HepG2 (cell line): ENCODE measurements around the gene KCNK7. TPM values are rescaled to one million over a fixed set of nuclear protein-coding genes. Genes with fewer than 3 reads are reported as not detected.

ENCODE experiments used
- ATAC-seq: fragments of 200-7000 bp; cut with Tn5 transposase; 3 replicates; pipeline ENCODE4 v1.9.1; 2020; ENCODE audit warnings: mild to moderate bottlenecking, moderate library complexity
- BruUV-seq: library from RNA; stranded (reverse); fragments of 400-500 nt; replicated peaks from 2 replicates; lab custom pipeline; 2021; lab: Mats Ljungman, UMichigan
- CTCF ChIA-PET: fragments of 300-600 bp; formaldehyde crosslinking; extraction: SDS; loops from one replicate; lab custom pipeline; 2021; ENCODE audit warnings: low total read pairs, inconsistent platforms, low intra/inter-chr PET ratio; lab: Yijun Ruan, JAX
- POLR2A ChIA-PET: fragments of 350-600 bp; sonication (Branson Sonifier 250); formaldehyde crosslinking; loops from one replicate; lab custom pipeline; 2020; ENCODE audit warnings: antibody characterized with exemption, inconsistent platforms; lab: Yijun Ruan, JAX
- DNase-seq: peaks from one replicate; pipeline ENCODE4 v3.0.0-alpha.2; 2015; ENCODE audit warnings: low spot score
- FAIRE-seq: peaks from 3 replicates; lab custom pipeline; 2011; peaks lifted over from hg19 to GRCh38; lab: Jason Lieb, UNC
- H2AFZ ChIP-seq: one replicate; pipeline ENCODE4 v1.6.1; 2011; ENCODE audit warnings: low read length, inconsistent platforms
- H3K27ac ChIP-seq: fragments of 300-600 bp; 3 replicates; pipeline ENCODE4 v1.8.0; 2011; ENCODE audit warnings: mixed run types, mild to moderate bottlenecking, mixed read lengths, low read length, inconsistent platforms; ENCODE audit not compliant: insufficient read depth; ENCODE audit errors: extremely low read length
- H3K27me3 ChIP-seq, 2 experiments: fragments of 200-600 bp in 1 of 2; 2 replicates in 1 of 2; 3 replicates in 1 of 2; pipeline versions ENCODE4 v1.6.0 to v1.8.0; 2011; ENCODE audit warnings: low read length in 2 of 2, mild to moderate bottlenecking in 2 of 2, moderate library complexity in 2 of 2, inconsistent platforms in 1 of 2; ENCODE audit not compliant: insufficient read depth in 2 of 2, control insufficient read depth in 1 of 2
- H3K36me3 ChIP-seq, 2 experiments: fragments of 200-600 bp in 1 of 2; replicated peaks in 1 of 2; 2 replicates in 1 of 2; 3 replicates in 1 of 2; pipeline versions ENCODE4 v1.5.1 to v1.8.0; 2011; ENCODE audit warnings: low read length in 2 of 2, inconsistent platforms in 1 of 2; ENCODE audit not compliant: insufficient read depth in 2 of 2, control insufficient read depth in 1 of 2
- H3K4me1 ChIP-seq: 2 replicates; pipeline ENCODE4 v1.5.1; 2012; ENCODE audit warnings: low read length, inconsistent platforms; ENCODE audit not compliant: insufficient read depth
- H3K4me2 ChIP-seq: 2 replicates; pipeline ENCODE4 v1.6.0; 2011; ENCODE audit warnings: low read depth, low read length, inconsistent platforms
- H3K4me3 ChIP-seq, 3 experiments: fragments of 200-600 bp in 1 of 3; sonication (generic), shearing (Covaris generic) in 1 of 3; replicated peaks in 1 of 3; 2 replicates each; pipeline ENCODE4 v1.5.1; 2011 to 2016; ENCODE audit warnings: low read length in 3 of 3, inconsistent platforms in 2 of 3, low read depth in 2 of 3, mild to moderate bottlenecking in 2 of 3, control low read depth in 1 of 3, mixed read lengths in 1 of 3; ENCODE audit not compliant: insufficient read depth in 1 of 3
- H3K79me2 ChIP-seq: one replicate; pipeline ENCODE4 v1.6.1; 2011; ENCODE audit warnings: low read length, inconsistent platforms; ENCODE audit not compliant: insufficient read depth
- H3K9ac ChIP-seq: 2 replicates; pipeline ENCODE4 v1.6.0; 2011; ENCODE audit warnings: mild to moderate bottlenecking, low read depth, low read length, inconsistent platforms; ENCODE audit not compliant: insufficient read depth
- H3K9me3 ChIP-seq: 2 replicates; pipeline ENCODE4 v1.5.1; 2012; ENCODE audit warnings: mild to moderate bottlenecking, low read length
- H4K20me1 ChIP-seq: 2 replicates; pipeline ENCODE4 v1.6.0; 2011; ENCODE audit warnings: inconsistent platforms, mild to moderate bottlenecking, low read length, moderate library complexity; ENCODE audit not compliant: insufficient read depth
- ATAD3A ChIP-seq: sonication (generic); formaldehyde crosslinking; IDR thresholded peaks from 2 replicates; pipeline ENCODE4 v1.4.0; 2020; ENCODE audit warnings: missing genetic modification reagents
- KMT2A ChIP-seq: sonication (generic); formaldehyde crosslinking; IDR thresholded peaks from 2 replicates; pipeline ENCODE4 v1.4.0; 2020; ENCODE audit warnings: missing genetic modification reagents
- NCOA5 ChIP-seq: sonication (generic); formaldehyde crosslinking; IDR thresholded peaks from 2 replicates; pipeline ENCODE4 v1.4.0; 2020; ENCODE audit warnings: missing genetic modification reagents
- RBAK ChIP-seq: sonication (generic); formaldehyde crosslinking; IDR thresholded peaks from 2 replicates; pipeline ENCODE4 v1.5.1; 2020; ENCODE audit warnings: mild to moderate bottlenecking, missing genetic modification reagents
- YEATS4 ChIP-seq: sonication (generic); formaldehyde crosslinking; IDR thresholded peaks from 2 replicates; pipeline ENCODE4 v1.4.0; 2020; ENCODE audit warnings: missing genetic modification reagents, borderline replicate concordance
- ZNF569 ChIP-seq: sonication (generic); formaldehyde crosslinking; IDR thresholded peaks from 2 replicates; pipeline ENCODE4 v1.5.0; 2020; ENCODE audit warnings: mild to moderate bottlenecking, missing genetic modification reagents, moderate library complexity, borderline replicate concordance
- ZNF589 ChIP-seq: sonication (generic); formaldehyde crosslinking; conservative IDR thresholded peaks from 2 replicates; pipeline ENCODE4 v1.8.0; 2022; ENCODE audit warnings: mild to moderate bottlenecking, moderate library complexity, missing genetic modification reagents
- ZNF724P ChIP-seq: sonication (generic); formaldehyde crosslinking; IDR thresholded peaks from 2 replicates; pipeline ENCODE4 v1.8.0; 2022; ENCODE audit warnings: missing genetic modification reagents, borderline replicate concordance
- ZNF747 ChIP-seq: sonication (generic); formaldehyde crosslinking; IDR thresholded peaks from 2 replicates; pipeline ENCODE4 v1.8.1; 2023; ENCODE audit warnings: missing genetic modification reagents, mild to moderate bottlenecking, borderline replicate concordance
- WGBS: methylation state at CpG from one replicate; pipeline ENCODE4 v1.1.6; 2017; ENCODE audit warnings: low lambda C conversion rate; 5-methylcytosine and 5-hydroxymethylcytosine counted together
- in situ Hi-C: cut with HindIII; loops from 2 replicates; pipeline ENCODE4 v1.10.0; 2017; ENCODE audit warnings: low pct_unique_long_range_greater_than_20kb; ENCODE audit not compliant: extremely low pct_ligation_motif_present
- intact Hi-C: fragments of 100-400 bp; cut with micrococcal nuclease; formaldehyde crosslinking; loops from one replicate; pipeline ENCODE4 v1.10.0; 2022; ENCODE audit not compliant: unreplicated experiment
- polyA plus RNA-seq, 8 experiments: library from polyadenylated mRNA; depleted of rRNA in 3 of 8; stranded (reverse) in 7 of 8; unstranded in 1 of 8; fragments of >200 nt; fragmentation: Illumina TruSeq in 4 of 8; extraction: Trizol in 4 of 8; gene quantifications; 2 replicates each; pipeline versions ENCODE4 v1.2.1 to v1.2.3, GENCODE V29; 2011 to 2016; ENCODE audit warnings: low read depth in 4 of 8, missing spikeins in 1 of 8, mixed read lengths in 1 of 8; ENCODE audit not compliant: insufficient read depth in 1 of 8
- total RNA-seq, 5 experiments: library from RNA; depleted of rRNA; stranded (reverse); fragments of >200 nt; fragmentation: Illumina TruSeq; extraction: Trizol; gene quantifications; 2 replicates each; pipeline ENCODE4 v1.2.3, GENCODE V29; 2016; ENCODE audit warnings: low read depth in 1 of 5
- TF ChIP-seq, protein P1 (sequence below): sonication (generic); formaldehyde crosslinking; IDR thresholded peaks from 2 replicates; pipeline ENCODE4 v1.5.0; 2020; ENCODE audit warnings: mild to moderate bottlenecking, missing genetic modification reagents, borderline replicate concordance
- TF ChIP-seq, protein P2 (sequence below): conservative IDR thresholded peaks from 2 replicates; pipeline ENCODE4 v1.6.1; 2018; ENCODE audit warnings: missing genetic modification reagents
- TF ChIP-seq, protein P3 (sequence below): sonication (generic); formaldehyde crosslinking; IDR thresholded peaks from 2 replicates; pipeline ENCODE4 v1.8.0; 2022; ENCODE audit warnings: missing genetic modification reagents, mild to moderate bottlenecking, borderline replicate concordance

The KCNK7 gene
- total and polyA plus RNA-seq, 2 of the 13 experiments (the other 11 are each of a cell fraction or from before 2014, with no cell fraction given), result 0.11 TPM; not detected in 1

DNA sequence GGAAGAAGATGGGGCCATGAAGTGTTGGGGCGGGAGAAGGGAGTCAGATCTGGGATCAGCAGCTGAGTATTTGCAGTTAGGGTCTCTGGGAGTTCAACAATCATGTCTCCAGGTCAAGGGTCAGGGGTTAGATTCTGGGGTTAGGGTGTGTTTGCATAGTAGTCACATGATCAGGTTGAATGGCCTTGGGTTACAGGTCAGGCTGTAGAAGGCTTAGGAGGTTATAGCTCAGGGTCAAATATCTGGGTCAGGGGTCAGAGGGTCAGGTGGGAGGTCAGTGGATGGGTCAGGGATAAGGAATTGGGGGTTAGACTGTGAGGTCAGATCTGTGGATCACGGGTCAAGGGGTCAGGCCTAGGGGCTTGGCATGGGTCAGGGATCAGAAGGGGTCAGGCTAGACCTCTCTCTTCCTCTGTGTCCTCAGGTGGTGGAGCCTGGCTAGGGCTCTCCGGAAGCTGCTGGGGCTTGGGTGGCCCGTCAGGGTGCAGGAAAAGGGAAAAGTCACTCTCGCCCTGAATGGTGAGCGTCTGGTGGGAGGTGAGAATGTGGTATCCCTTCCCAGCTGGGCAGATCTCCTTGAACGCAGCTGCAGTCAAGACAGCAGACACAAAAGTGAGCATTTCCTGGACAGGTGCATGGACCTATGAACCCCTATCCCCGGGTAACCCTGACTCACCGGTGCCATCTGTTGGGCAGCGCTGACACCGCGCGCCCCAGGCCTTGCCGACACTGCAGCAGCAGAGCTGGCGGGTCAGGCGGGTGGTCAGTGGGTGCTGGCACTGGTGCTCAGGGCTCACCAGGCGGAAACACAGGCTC, 43.8 kb downstream of the KCNK7 start:
- BruUV-seq, result no TSS peak
- Histone ChIP-seq H3K36me3 (peaks cover 3 to 11% of the 10 kb centered on the region in 2 experiments; a peak in 2 of 5 replicates), H3K9ac (no peak overlapping the region), H2AFZ (no peak overlapping the region), H3K9me3 (no peaks in the 10 kb centered on the region), H3K4me1 (peaks cover 53% of the 10 kb centered on the region), H3K79me2 (peaks cover 3% of the 10 kb centered on the region), H3K4me3 (peak overlapping the region in 2 of 3 experiments; percentile 0 to 42; a peak in 1 of 6 replicates), H3K27me3 (no peaks in the 10 kb centered on the region), H4K20me1 (peaks cover 10% of the 10 kb centered on the region; the same call in 1 of the 2 replicates), H3K27ac (peak overlapping the region; percentile 70), H3K4me2 (peak overlapping the region; percentile 57)
- in situ Hi-C loops, result loop anchor here (10.0 kb wide), 1 partner anchor 303 kb away; the partner anchor contains the start of gene CFL1
- POLR2A ChIA-PET, result interaction anchor here (0.8 to 2.6 kb wide), 20 partner anchors 9 to 136 kb away, joined by 3 to 22 read pairs (median 5); partner anchors contain the start of genes MALAT1, NEAT1, PCNX3 and SCYL1
- FAIRE-seq (peak; percentile 83), DNase-seq (peak; percentile 70), ATAC-seq (peak; percentile 58)
- intact Hi-C loops, result no loop called here
- WGBS, result 72% methylated on average over 7 of the region's 17 CpGs
- CTCF ChIA-PET, result interaction anchor here (1.9 to 2.3 kb wide), 2 partner anchors 11 to 18 kb away, joined by 4 to 8 read pairs; partner anchors contain the start of gene ZNRD2
- no peak for TF ChIP-seq ZNF569
- TF ChIP-seq ZNF724P (CRISPR knock-in tag), result 0 out of 2 replicates have a peak, but pooled peaks have one; percentile 27
- TF ChIP-seq NCOA5, result no peak
- TF ChIP-seq KMT2A (CRISPR knock-in tag), result no peak
- TF ChIP-seq RBAK (CRISPR knock-in tag), result no peak
- no peak for TF ChIP-seq ZNF589
- TF ChIP-seq, protein P1, sequence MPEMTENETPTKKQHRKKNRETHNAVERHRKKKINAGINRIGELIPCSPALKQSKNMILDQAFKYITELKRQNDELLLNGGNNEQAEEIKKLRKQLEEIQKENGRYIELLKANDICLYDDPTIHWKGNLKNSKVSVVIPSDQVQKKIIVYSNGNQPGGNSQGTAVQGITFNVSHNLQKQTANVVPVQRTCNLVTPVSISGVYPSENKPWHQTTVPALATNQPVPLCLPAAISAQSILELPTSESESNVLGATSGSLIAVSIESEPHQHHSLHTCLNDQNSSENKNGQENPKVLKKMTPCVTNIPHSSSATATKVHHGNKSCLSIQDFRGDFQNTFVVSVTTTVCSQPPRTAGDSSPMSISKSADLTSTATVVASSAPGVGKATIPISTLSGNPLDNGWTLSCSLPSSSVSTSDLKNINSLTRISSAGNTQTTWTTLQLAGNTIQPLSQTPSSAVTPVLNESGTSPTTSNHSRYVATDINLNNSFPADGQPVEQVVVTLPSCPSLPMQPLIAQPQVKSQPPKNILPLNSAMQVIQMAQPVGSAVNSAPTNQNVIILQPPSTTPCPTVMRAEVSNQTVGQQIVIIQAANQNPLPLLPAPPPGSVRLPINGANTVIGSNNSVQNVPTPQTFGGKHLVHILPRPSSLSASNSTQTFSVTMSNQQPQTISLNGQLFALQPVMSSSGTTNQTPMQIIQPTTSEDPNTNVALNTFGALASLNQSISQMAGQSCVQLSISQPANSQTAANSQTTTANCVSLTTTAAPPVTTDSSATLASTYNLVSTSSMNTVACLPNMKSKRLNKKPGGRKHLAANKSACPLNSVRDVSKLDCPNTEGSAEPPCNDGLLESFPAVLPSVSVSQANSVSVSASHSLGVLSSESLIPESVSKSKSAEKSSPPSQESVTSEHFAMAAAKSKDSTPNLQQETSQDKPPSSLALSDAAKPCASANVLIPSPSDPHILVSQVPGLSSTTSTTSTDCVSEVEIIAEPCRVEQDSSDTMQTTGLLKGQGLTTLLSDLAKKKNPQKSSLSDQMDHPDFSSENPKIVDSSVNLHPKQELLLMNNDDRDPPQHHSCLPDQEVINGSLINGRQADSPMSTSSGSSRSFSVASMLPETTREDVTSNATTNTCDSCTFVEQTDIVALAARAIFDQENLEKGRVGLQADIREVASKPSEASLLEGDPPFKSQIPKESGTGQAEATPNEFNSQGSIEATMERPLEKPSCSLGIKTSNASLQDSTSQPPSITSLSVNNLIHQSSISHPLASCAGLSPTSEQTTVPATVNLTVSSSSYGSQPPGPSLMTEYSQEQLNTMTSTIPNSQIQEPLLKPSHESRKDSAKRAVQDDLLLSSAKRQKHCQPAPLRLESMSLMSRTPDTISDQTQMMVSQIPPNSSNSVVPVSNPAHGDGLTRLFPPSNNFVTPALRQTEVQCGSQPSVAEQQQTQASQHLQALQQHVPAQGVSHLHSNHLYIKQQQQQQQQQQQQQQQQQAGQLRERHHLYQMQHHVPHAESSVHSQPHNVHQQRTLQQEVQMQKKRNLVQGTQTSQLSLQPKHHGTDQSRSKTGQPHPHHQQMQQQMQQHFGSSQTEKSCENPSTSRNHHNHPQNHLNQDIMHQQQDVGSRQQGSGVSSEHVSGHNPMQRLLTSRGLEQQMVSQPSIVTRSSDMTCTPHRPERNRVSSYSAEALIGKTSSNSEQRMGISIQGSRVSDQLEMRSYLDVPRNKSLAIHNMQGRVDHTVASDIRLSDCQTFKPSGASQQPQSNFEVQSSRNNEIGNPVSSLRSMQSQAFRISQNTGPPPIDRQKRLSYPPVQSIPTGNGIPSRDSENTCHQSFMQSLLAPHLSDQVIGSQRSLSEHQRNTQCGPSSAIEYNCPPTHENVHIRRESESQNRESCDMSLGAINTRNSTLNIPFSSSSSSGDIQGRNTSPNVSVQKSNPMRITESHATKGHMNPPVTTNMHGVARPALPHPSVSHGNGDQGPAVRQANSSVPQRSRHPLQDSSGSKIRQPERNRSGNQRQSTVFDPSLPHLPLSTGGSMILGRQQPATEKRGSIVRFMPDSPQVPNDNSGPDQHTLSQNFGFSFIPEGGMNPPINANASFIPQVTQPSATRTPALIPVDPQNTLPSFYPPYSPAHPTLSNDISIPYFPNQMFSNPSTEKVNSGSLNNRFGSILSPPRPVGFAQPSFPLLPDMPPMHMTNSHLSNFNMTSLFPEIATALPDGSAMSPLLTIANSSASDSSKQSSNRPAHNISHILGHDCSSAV (CRISPR knock-in tag), result no peak
- peak; percentile 54; the same call in 1 of the 2 replicates for TF ChIP-seq YEATS4 (CRISPR knock-in tag)
- TF ChIP-seq, protein P2, sequence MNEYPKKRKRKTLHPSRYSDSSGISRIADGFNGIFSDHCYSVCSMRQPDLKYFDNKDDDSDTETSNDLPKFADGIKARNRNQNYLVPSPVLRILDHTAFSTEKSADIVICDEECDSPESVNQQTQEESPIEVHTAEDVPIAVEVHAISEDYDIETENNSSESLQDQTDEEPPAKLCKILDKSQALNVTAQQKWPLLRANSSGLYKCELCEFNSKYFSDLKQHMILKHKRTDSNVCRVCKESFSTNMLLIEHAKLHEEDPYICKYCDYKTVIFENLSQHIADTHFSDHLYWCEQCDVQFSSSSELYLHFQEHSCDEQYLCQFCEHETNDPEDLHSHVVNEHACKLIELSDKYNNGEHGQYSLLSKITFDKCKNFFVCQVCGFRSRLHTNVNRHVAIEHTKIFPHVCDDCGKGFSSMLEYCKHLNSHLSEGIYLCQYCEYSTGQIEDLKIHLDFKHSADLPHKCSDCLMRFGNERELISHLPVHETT (CRISPR knock-in tag), result no peak
- TF ChIP-seq ATAD3A (CRISPR knock-in tag), result no peak
- no peak for TF ChIP-seq ZNF747 (CRISPR knock-in tag)
- TF ChIP-seq, protein P3, sequence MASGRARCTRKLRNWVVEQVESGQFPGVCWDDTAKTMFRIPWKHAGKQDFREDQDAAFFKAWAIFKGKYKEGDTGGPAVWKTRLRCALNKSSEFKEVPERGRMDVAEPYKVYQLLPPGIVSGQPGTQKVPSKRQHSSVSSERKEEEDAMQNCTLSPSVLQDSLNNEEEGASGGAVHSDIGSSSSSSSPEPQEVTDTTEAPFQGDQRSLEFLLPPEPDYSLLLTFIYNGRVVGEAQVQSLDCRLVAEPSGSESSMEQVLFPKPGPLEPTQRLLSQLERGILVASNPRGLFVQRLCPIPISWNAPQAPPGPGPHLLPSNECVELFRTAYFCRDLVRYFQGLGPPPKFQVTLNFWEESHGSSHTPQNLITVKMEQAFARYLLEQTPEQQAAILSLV (CRISPR knock-in tag), result 0 out of 2 replicates have a peak, but pooled peaks have one; percentile 17
